Activated CD4-positive, alpha-beta T cell treated with anti-CD3 and anti-CD28 coated beads, Interleukin-2, amount 50 U/mL, for 16 hours (primary cell): ENCODE measurements around the gene AR.
A peak's percentile ranks its signal among the peaks of the same experiment; 100 is the strongest.

Experiments
- DNase-seq: peaks from one replicate; pipeline ENCODE4 v3.0.0-alpha.2; 2020

The AR gene

GRCh38 chrX:67543818-67544217 lies at the start of gene AR:
Gene AR (plus strand): TSS chrX:67544021. CDS start chrX:67545147, 1,126 bp downstream.
- DNase-seq: no peak

- no peak for DNase-seq
These were observed 43.2 kb upstream of the AR start for GRCh38 chrX:67500617-67501016.

DNA sequence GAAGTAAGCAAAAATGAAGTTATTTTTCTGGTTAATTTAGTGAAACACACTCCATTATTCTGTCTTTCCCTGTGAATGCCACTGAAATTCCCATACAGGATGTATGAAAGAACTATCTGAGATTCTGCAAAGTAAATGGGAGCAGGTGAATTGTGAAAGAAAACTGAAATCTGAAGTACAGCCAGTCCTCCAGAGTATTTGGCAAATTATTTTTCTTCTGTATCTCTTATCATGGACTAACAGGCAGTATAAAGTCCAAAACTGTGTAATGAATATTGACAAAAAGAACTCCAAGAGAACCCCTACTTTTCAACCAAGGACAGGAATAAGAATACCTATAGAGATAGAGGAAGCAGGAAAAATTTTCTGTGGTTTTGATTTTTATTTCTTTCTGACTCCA lies 40.8 kb upstream of the AR start:
- no peak for DNase-seq

GRCh38 chrX:67503453-67503852 lies 40.4 kb upstream of the AR start:
- DNase-seq: no peak

GRCh38 chrX:67520671-67521070 lies 23.1 kb upstream of the AR start:
- DNase-seq: no peak

DNA sequence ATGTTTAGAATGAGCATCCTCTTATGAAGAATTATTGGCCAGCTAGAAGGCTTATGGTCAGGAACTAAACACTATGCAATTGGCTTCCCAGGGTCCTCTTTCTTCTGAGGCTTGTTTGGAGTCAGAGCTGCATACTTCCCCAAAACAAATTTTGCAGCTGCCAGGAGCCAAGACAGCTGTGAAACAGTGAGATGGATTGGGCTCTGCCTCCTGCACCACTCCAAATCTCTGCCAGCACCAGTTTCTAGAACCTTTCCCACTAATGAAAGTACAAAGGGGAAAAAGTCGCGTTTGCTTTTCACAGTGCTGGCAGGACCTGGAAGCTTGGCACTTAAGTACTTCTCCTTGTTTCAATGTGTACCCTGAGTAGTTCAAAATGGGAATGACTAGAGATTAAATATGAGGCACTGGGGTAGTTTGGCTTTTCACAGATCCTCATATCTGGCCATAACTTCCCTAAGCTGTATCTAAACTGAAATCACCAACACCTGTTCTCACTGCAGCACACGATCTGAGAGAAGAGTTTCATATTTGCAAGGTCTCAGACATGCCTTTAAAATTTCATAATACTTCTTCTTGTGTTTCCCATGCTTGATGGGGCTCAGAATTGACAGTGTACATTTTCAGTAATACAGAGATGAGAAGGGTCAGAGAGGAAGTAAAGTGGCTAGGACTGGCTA lies 20.7 kb upstream of the AR start:
- no peak for DNase-seq

- DNase-seq: no peak
These were observed 19.9 kb upstream of the AR start for GRCh38 chrX:67523932-67524331.

GRCh38 chrX:67524428-67524827 lies 19.4 kb upstream of the AR start:
- no peak for DNase-seq

GRCh38 chrX:67524950-67525691 lies 18.7 kb upstream of the AR start:
- no peak for DNase-seq

- DNase-seq: no peak
These were observed 7.3 kb upstream of the AR start for GRCh38 chrX:67536564-67536963.

GRCh38 chrX:67538383-67538782 lies 5.4 kb upstream of the AR start:
- no peak for DNase-seq

GRCh38 chrX:67544281-67545035 lies 637 bp downstream of the AR start:
- no peak for DNase-seq

DNA sequence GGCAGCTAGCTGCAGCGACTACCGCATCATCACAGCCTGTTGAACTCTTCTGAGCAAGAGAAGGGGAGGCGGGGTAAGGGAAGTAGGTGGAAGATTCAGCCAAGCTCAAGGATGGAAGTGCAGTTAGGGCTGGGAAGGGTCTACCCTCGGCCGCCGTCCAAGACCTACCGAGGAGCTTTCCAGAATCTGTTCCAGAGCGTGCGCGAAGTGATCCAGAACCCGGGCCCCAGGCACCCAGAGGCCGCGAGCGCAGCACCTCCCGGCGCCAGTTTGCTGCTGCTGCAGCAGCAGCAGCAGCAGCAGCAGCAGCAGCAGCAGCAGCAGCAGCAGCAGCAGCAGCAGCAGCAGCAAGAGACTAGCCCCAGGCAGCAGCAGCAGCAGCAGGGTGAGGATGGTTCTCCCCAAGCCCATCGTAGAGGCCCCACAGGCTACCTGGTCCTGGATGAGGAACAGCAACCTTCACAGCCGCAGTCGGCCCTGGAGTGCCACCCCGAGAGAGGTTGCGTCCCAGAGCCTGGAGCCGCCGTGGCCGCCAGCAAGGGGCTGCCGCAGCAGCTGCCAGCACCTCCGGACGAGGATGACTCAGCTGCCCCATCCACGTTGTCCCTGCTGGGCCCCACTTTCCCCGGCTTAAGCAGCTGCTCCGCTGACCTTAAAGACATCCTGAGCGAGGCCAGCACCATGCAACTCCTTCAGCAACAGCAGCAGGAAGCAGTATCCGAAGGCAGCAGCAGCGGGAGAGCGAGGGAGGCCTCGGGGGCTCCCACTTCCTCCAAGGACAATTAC lies 1.4 kb downstream of the AR start:
- DNase-seq: no peak

DNA sequence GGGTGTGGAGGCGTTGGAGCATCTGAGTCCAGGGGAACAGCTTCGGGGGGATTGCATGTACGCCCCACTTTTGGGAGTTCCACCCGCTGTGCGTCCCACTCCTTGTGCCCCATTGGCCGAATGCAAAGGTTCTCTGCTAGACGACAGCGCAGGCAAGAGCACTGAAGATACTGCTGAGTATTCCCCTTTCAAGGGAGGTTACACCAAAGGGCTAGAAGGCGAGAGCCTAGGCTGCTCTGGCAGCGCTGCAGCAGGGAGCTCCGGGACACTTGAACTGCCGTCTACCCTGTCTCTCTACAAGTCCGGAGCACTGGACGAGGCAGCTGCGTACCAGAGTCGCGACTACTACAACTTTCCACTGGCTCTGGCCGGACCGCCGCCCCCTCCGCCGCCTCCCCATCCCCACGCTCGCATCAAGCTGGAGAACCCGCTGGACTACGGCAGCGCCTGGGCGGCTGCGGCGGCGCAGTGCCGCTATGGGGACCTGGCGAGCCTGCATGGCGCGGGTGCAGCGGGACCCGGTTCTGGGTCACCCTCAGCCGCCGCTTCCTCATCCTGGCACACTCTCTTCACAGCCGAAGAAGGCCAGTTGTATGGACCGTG lies 2.2 kb downstream of the AR start:
- no peak for DNase-seq

DNA sequence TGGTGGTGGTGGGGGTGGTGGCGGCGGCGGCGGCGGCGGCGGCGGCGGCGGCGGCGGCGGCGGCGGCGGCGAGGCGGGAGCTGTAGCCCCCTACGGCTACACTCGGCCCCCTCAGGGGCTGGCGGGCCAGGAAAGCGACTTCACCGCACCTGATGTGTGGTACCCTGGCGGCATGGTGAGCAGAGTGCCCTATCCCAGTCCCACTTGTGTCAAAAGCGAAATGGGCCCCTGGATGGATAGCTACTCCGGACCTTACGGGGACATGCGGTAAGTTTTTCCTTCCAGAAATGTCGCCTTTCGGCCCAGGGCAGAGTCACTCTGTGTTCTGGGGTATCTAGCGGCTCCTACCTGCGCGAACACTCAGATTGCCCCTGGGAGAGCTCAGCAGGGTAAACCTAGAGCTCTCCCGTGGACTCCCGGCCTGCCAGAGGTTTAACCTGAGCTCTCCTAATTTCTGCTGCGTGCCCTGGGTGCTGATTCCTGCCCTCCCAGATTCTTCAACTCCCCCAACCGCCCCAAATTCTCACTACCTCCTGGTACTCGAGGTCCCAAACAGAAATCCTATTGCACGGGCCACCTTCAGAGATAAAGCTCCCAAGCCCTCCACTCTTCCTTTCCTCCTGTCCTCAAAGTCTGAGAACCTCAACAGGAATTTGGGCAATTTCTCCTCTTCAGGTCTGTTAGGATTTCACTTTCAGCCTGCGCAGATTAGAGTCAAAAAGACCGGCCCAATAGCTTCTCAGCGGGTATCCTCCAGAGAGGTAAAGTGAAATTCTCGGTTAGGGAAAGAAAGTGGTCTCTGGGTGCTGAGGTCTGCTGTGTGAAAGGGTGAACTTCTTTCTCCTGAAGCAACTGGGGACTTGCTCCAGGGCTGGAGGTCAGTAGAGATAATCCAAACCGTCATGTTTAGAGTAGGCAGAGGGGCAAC lies 2.9 kb downstream of the AR start:
- no peak for DNase-seq

DNA sequence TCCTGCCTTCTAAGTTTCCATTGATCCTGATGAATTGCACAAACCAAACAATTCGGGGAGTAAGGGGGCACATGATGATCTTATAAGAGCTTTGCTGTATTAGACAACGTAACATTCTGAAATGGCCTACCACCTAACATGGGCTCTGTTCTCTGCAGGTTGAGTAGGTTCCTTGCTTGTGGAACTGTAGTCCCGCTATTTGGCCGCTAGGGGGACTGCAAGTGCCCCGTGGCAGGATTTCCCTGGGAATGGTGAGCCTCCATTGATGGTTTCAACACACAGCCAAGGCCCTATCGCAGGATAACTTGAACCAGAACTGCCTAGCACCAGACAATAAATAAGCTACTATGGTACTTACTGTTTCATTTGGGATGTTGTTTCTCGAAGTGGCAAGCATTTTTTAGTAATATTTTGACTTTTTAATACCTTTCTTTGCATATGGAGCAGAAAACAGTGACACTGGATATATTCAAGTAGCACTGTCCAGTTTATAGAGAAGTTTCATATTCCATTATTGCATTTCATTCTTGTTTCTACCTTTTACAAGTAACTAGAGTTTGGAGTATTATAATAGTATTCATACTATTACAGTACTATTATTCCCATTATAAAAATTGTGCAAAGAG lies 11.9 kb downstream of the AR start:
- DNase-seq: peak; percentile 30

DNA sequence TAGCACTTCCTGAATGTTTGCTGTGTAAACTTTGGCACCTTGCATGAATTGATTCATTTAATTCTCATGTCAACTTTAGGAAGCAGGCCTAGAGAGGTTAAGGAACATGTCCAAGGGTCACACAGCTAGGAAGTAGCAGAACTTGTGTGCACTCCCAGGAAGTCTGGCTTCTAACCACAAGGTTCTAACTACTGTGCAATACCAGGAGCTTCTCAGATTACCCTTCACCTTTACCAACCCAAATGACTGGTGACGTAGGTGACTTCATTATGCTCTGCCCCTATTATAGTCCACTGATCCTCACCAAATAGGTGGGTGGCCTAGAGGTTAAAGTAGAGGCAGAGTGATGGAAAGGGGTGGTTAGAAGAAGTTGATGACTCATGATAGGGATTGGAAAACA lies 14.4 kb downstream of the AR start:
- no peak for DNase-seq

DNA sequence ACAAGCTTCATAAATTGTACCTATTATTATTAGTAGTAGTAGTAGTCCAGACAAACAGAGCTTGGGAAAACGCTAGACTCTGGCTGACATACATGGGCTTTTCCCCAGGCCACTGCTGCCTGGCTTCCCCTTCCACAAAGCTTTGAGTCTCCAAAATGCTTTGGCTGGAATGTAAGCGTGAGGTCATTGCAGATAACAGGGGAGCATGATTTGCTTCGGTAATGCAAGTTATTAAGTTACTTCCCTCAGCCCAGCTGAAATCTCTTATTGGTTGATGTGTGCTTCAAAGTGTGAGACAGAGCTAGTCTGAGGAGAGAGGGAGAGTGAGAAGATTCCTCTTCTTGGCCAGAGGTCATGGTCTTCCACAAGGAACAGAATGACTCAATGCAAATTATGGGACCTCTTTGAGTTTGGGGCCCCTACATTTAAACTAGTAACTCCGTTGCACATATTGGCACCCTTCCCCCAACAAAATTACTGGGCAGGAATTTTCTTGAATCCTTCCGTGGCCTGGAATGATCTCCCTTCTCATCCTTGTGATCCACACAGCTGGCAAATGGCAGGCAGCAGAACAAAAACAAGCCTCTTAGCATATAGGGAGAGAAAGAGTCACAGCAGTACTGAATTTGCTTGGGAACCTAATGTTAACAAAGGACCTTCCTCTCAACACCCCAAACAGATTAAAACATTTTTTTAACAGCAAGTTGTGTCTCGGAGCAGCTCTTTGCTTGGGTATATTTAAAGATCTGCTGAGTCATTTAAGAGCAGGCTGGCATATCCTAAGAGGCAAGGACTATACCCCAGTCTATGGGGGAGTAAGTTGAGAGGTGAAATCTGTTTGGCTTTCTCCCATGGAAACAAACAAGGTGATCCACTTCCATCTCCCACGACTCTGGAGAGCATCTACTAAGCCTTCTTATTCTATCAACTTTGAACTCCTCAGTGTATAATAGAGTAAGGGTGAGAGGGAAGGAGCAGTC lies 19.9 kb downstream of the AR start:
- DNase-seq: no peak

DNA sequence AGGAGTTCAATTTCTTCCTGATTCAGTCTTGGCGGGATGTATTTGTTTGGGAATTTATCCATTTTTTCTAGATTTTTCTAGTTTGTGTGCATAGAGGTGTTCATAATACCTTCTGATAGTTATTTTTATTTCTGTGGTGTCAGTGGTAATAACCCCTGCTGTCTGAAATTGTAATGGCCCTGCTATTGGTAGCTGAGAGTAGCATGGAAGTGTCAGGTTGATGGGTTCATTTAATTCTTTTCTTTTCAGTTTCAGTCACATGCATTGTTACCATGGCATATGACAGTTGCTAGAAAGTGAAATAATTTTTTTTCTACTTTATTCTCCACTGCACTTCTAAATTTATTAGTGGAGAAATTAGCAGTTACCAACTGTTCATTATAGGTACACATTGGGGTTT lies 20.7 kb downstream of the AR start:
- no peak for DNase-seq

DNA sequence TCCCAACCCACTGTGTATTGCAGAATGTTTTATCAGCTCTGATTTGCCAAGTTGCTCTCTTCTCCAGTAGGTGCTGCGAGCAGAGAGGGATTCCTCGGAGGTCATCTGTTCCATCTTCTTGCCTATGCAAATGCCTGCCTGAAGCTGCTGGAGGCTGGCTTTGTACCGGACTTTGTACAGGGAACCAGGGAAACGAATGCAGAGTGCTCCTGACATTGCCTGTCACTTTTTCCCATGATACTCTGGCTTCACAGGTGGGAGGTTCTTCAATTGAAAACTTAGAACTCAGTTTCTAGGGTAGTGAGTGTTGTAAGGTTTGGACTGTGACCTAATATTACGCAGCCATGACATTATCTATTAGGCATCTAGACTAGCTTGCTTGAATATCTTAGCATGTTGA lies 24.9 kb downstream of the AR start:
- no peak for DNase-seq
